GM21515 (cell line): ENCODE measurements around the gene DAZL.

Experiments used
- ATAC-seq: cut with Tn5 transposase; IDR thresholded peaks from one replicate; pipeline ENCODE4 v1.9.1; 2021; ENCODE audit not compliant: unreplicated experiment

The DAZL gene

GRCh38 chr3:16596352-16597032 is 8.7 kb downstream of the DAZL start:
- ATAC-seq = peak; percentile 65

- no peak for ATAC-seq
These were observed 9.4 kb downstream of the DAZL start for GRCh38 chr3:16595778-16596177.

GRCh38 chr3:16589867-16590624 is 15.2 kb downstream of the DAZL start:
- peak; percentile 97 for ATAC-seq

- ATAC-seq = no peak
These were observed 16.1 kb downstream of the DAZL start for GRCh38 chr3:16589120-16589519.

- ATAC-seq = no peak
These were observed 17.6 kb downstream of the DAZL start for GRCh38 chr3:16587681-16588060.

- ATAC-seq = no peak
These were observed 18.1 kb downstream of the DAZL start for GRCh38 chr3:16587047-16587680.

GRCh38 chr3:16584880-16585279 is 20.3 kb downstream of the DAZL start:
- no peak for ATAC-seq

GRCh38 chr3:16583551-16583950 is 21.7 kb downstream of the DAZL start:
- no peak for ATAC-seq

GRCh38 chr3:16570113-16570512 is 35.1 kb downstream of the DAZL start:
- ATAC-seq = no peak

GRCh38 chr3:16568532-16568931 is 36.7 kb downstream of the DAZL start:
- no peak for ATAC-seq

GRCh38 chr3:16568115-16568514 is 37.1 kb downstream of the DAZL start:
- no peak for ATAC-seq

GRCh38 chr3:16559653-16560365 is 45.4 kb downstream of the DAZL start:
- ATAC-seq = no peak

- no peak for ATAC-seq
These were observed 51.1 kb downstream of the DAZL start for GRCh38 chr3:16554126-16554525.

- ATAC-seq = no peak
These were observed 52.5 kb downstream of the DAZL start for GRCh38 chr3:16552757-16553156.

GRCh38 chr3:16551342-16551976 is 53.8 kb downstream of the DAZL start:
- ATAC-seq = no peak

- ATAC-seq = peak; percentile 73
These were observed 54.4 kb downstream of the DAZL start for GRCh38 chr3:16550676-16551341.

- no peak for ATAC-seq
These were observed 54.9 kb downstream of the DAZL start for GRCh38 chr3:16550305-16550675.

- ATAC-seq = no peak
These were observed 56.5 kb downstream of the DAZL start for GRCh38 chr3:16548721-16549120.

GRCh38 chr3:16547561-16548357 is 57.5 kb downstream of the DAZL start:
- ATAC-seq = no peak
